ENCODE results near the gene RWDD3. TPM values are rescaled to one million over a fixed set of nuclear protein-coding genes. Genes with fewer than 3 reads are reported as not detected.

The RWDD3 gene
- total and polyA plus RNA-seq, 3 experiments from 2014 or later: 11.2 to 38.3 (median 13.0) TPM

DNA sequence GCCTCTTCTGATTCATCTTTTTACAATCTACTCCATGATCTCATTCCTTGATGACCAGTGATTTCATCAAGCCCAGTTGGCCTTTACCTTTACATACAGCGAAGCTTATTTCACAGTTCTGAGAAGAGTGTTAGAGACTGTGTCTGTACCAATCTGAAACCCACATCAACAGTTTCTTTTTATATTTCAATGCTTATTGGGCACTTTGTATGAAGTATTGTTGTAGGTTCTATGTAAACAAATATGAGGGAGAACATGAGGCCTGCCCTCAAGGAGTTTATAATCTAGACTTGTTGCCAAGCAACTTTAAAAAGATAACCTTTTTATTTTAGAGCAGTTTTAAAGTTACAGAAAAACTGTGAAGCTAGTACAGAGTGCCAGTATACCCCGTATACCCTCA lies 27.5 kb upstream of the RWDD3 start:
- DNase-seq: no peak
- no peaks in the 10 kb centered on the region for H3K9me3 ChIP-seq (ENCODE audit: low read length)
- H3K27ac ChIP-seq (ENCODE audit: low read depth, low read length): no peak overlapping the region
- H3K36me3 ChIP-seq (ENCODE audit: insufficient read depth, low read length): no peaks in the 10 kb centered on the region
- peaks cover 9 to 18% of the 10 kb centered on the region in 2 donors for H3K27me3 Mint-ChIP-seq
- peaks cover 3% of the 10 kb centered on the region for H3K27me3 ChIP-seq (ENCODE audit: insufficient read depth, low read length, poor library complexity, severe bottlenecking)
- no peaks in the 10 kb centered on the region for H3K9me3 Mint-ChIP-seq
- no peaks in the 10 kb centered on the region for H3K4me1 Mint-ChIP-seq
- H3K4me1 ChIP-seq (ENCODE audit: insufficient read depth, low read length): no peaks in the 10 kb centered on the region
- H3K27ac Mint-ChIP-seq: no peak overlapping the region
- H3K4me3 ChIP-seq (ENCODE audit: low read length): no peak overlapping the region
- no peak overlapping the region for H3K4me3 Mint-ChIP-seq
- H3K36me3 Mint-ChIP-seq: no peaks in the 10 kb centered on the region
- ChIA-PET CTCF (no interaction called here), POLR2A (no interaction called here)

DNA sequence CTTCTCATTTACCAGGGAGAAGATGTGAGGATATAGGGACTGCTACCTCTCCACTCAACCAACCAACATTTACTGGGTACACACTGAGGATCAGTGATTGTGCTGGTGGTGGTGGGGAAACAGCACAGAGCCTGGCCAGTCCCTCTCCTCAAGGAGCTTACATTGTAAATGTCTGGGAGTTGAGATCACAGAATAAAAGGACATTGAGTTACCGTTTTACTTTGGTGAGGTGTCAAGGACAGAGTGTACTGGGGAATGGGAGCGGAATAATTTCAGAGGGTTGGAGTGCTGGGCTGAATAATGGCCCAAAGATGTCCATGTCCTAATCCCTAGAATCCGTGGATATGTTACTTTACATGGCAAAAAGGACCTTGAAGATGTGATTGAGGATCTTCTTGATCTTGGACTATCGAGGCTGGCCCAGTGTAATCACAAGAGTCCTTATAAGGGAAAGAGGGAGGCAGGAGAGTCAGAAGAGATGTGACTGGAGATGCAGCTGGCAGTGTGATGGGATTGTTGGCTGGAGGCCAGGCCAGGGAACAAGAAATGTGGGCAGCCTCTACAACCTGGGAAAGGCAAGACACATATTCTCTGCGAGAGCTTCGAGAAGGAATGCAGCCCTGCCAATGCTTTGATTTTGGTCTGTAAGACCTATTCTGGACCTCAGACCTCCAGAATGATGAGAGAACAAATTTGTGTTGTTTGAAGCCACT lies 26.6 kb upstream of the RWDD3 start:
- no peaks in the 10 kb centered on the region for H3K9me3 Mint-ChIP-seq
- peaks cover 9 to 16% of the 10 kb centered on the region in 2 donors for H3K27me3 Mint-ChIP-seq
- H3K9me3 ChIP-seq (ENCODE audit: low read length): no peaks in the 10 kb centered on the region
- no peaks in the 10 kb centered on the region for H3K4me1 Mint-ChIP-seq
- H3K4me3 Mint-ChIP-seq: no peak overlapping the region
- H3K27ac ChIP-seq (ENCODE audit: low read depth, low read length): no peak overlapping the region
- no peaks in the 10 kb centered on the region for H3K36me3 Mint-ChIP-seq
- CTCF ChIA-PET: no interaction called here
- no peak for DNase-seq
- H3K27me3 ChIP-seq (ENCODE audit: insufficient read depth, low read length, poor library complexity, severe bottlenecking): peaks cover 3% of the 10 kb centered on the region
- no peak overlapping the region for H3K4me3 ChIP-seq (ENCODE audit: low read length)
- no peaks in the 10 kb centered on the region for H3K4me1 ChIP-seq (ENCODE audit: insufficient read depth, low read length)
- no peak overlapping the region for H3K27ac Mint-ChIP-seq
- no peaks in the 10 kb centered on the region for H3K36me3 ChIP-seq (ENCODE audit: insufficient read depth, low read length)
- POLR2A ChIA-PET: no interaction called here

DNA sequence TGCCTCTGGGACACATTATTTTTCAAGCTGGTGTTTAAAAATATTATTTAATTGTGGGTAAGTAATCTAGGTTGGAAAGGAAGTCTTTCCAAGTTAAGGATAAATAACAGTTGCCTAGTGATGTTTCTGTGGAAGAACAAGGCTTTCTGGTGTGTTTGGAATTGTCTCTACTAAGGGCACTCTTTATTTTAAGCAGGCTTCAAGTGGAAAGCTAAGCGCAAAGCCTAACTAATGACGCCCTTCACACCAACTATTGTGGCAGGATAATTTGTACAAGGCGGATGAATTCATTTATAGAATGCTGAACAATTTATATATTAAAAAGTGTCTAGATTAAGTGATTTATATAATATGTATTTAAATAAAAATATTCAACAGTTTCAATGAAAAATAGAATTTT lies 25.1 kb upstream of the RWDD3 start:
- DNase-seq: no peak
- Histone ChIP-seq H3K27me3 (ENCODE audit: insufficient read depth, low read length, poor library complexity, severe bottlenecking) (no peaks in the 10 kb centered on the region), H3K27ac (ENCODE audit: low read depth, low read length) (no peak overlapping the region), H3K4me1 (ENCODE audit: insufficient read depth, low read length) (no peaks in the 10 kb centered on the region), H3K4me3 (ENCODE audit: low read length) (no peak overlapping the region), H3K9me3 (ENCODE audit: low read length) (no peaks in the 10 kb centered on the region), H3K36me3 (ENCODE audit: insufficient read depth, low read length) (no peaks in the 10 kb centered on the region)
- ChIA-PET CTCF (interaction anchor here (1.3 kb wide), 1 partner anchor 25 kb away, joined by 6 read pairs; the partner anchor contains the start of gene RWDD3), POLR2A (no interaction called here)
- Mint-ChIP-seq H3K9me3 (no peaks in the 10 kb centered on the region), H3K27me3 (peaks cover 8 to 9% of the 10 kb centered on the region in 2 donors), H3K4me3 (no peak overlapping the region), H3K36me3 (peaks cover 0 to 4% (median 0%) of the 10 kb centered on the region in 3 donors), H3K27ac (no peak overlapping the region), H3K4me1 (no peaks in the 10 kb centered on the region)

DNA sequence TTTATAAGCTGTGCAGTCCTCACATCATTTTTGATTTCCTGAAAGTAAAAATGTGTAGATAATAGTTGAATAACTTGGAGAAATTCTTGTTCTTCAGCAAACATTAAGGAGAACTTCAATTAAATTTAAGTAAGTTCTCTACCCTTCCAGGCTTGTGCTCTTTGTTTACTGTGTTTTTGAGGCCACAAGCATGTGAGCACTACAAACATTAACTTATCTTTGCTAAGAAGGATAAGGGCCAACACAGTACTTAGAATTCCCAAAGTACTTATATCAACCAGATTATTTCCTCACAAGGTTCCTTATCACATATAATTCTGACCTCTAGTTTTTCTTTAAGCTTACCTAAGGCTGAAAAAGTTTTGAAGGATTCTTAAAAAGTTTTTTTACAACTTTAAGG lies 24.7 kb upstream of the RWDD3 start:
- H3K27ac ChIP-seq (ENCODE audit: low read depth, low read length): no peak overlapping the region
- no peak overlapping the region for H3K27ac Mint-ChIP-seq
- ChIA-PET POLR2A (no interaction called here), CTCF (interaction anchor here (1.3 kb wide), 1 partner anchor 24 kb away, joined by 6 read pairs; the partner anchor contains the start of gene RWDD3)
- no peaks in the 10 kb centered on the region for H3K36me3 ChIP-seq (ENCODE audit: insufficient read depth, low read length)
- no peaks in the 10 kb centered on the region for H3K27me3 ChIP-seq (ENCODE audit: insufficient read depth, low read length, poor library complexity, severe bottlenecking)
- peaks cover 0 to 4% (median 0%) of the 10 kb centered on the region in 3 donors for H3K36me3 Mint-ChIP-seq
- no peak overlapping the region for H3K4me3 ChIP-seq (ENCODE audit: low read length)
- peaks cover 7 to 9% of the 10 kb centered on the region in 2 donors for H3K27me3 Mint-ChIP-seq
- H3K4me1 Mint-ChIP-seq: no peaks in the 10 kb centered on the region
- H3K4me1 ChIP-seq (ENCODE audit: insufficient read depth, low read length): no peaks in the 10 kb centered on the region
- no peaks in the 10 kb centered on the region for H3K9me3 Mint-ChIP-seq
- H3K9me3 ChIP-seq (ENCODE audit: low read length): no peaks in the 10 kb centered on the region
- no peak for DNase-seq
- H3K4me3 Mint-ChIP-seq: no peak overlapping the region

DNA sequence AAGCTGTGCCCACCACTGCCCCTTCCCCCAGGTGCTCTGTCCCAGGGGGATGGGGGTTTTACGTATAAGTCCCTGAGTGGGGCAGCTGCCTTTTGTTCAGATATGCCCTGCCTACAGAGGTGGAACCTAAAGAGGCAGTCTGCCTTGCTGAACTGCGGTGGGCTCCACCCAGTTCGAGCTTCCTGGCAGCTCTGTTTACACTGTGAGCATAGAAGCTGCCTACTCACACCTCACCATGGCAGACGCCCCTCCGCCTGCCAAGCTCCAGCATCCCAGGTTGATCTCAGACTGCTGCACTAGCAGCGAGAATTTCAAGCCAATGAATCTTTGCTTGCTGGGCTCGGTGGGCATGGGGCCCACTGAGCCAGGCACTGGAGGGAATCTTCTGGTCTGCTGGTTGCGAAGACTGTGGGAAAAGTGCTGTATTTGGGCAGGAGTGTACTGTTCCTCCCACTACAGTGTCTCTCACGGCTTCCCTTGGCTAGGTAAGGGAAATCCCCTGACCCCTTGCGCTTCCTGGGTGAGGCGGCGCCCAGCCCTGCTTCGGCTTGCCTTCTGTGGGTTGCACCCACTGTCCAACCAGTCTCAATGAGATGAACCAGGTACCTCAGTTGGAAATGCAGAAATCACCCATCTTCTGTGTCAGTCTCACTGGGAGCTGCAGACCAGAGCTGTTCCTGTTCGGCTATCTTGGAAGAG lies 17.6 kb upstream of the RWDD3 start:
- Mint-ChIP-seq H3K27ac (no peak overlapping the region), H3K27me3 (peaks cover 12 to 46% of the 10 kb centered on the region in 2 donors), H3K4me3 (no peak overlapping the region), H3K4me1 (peaks cover 0 to 11% (median 4%) of the 10 kb centered on the region in 3 donors), H3K9me3 (peaks cover 0 to 4% (median 3%) of the 10 kb centered on the region in 5 donors), H3K36me3 (peaks cover 0 to 4% (median 0%) of the 10 kb centered on the region in 3 donors)
- ChIA-PET CTCF (interaction anchor here (1.2 kb wide), 1 partner anchor 17 kb away, joined by 4 read pairs; the partner anchor contains the start of gene RWDD3), POLR2A (no interaction called here)
- DNase-seq: no peak
- H3K4me1 ChIP-seq (ENCODE audit: insufficient read depth, low read length): no peaks in the 10 kb centered on the region
- no peaks in the 10 kb centered on the region for H3K27me3 ChIP-seq (ENCODE audit: insufficient read depth, low read length, poor library complexity, severe bottlenecking)
- H3K4me3 ChIP-seq (ENCODE audit: low read length): no peak overlapping the region
- H3K36me3 ChIP-seq (ENCODE audit: insufficient read depth, low read length): no peaks in the 10 kb centered on the region
- no peak overlapping the region for H3K27ac ChIP-seq (ENCODE audit: low read depth, low read length)
- no peaks in the 10 kb centered on the region for H3K9me3 ChIP-seq (ENCODE audit: low read length)

DNA sequence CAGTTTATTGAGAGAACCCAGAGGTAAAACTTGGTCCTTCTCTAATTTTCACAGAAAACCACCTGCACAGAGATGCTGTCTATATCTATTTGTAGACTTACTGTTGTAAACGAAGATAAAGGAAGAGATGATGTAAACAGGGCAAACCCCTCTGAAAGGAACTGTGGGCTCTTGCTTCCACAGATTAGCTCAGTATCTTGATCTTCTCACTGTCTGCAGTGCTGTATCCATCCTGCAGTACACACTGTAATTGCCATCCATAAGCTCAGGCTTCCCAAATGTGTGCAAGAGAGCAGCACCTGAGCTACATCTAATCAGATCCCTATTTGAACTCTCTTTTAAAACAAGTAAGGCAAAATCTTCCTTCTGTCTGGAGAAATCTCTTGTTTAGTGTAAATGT lies 16.6 kb upstream of the RWDD3 start:
- Mint-ChIP-seq H3K36me3 (peaks cover 0 to 4% (median 0%) of the 10 kb centered on the region in 3 donors), H3K27me3 (peaks cover 12 to 54% of the 10 kb centered on the region in 2 donors), H3K4me1 (peaks cover 0 to 11% (median 4%) of the 10 kb centered on the region in 3 donors), H3K4me3 (no peak overlapping the region), H3K27ac (no peak overlapping the region), H3K9me3 (peaks cover 0 to 4% (median 3%) of the 10 kb centered on the region in 5 donors)
- Histone ChIP-seq H3K27me3 (ENCODE audit: insufficient read depth, low read length, poor library complexity, severe bottlenecking) (no peaks in the 10 kb centered on the region), H3K4me3 (ENCODE audit: low read length) (no peak overlapping the region), H3K27ac (ENCODE audit: low read depth, low read length) (no peak overlapping the region), H3K36me3 (ENCODE audit: insufficient read depth, low read length) (no peaks in the 10 kb centered on the region), H3K9me3 (ENCODE audit: low read length) (no peaks in the 10 kb centered on the region), H3K4me1 (ENCODE audit: insufficient read depth, low read length) (no peaks in the 10 kb centered on the region)
- ChIA-PET CTCF (no interaction called here), POLR2A (no interaction called here)
- DNase-seq: no peak

DNA sequence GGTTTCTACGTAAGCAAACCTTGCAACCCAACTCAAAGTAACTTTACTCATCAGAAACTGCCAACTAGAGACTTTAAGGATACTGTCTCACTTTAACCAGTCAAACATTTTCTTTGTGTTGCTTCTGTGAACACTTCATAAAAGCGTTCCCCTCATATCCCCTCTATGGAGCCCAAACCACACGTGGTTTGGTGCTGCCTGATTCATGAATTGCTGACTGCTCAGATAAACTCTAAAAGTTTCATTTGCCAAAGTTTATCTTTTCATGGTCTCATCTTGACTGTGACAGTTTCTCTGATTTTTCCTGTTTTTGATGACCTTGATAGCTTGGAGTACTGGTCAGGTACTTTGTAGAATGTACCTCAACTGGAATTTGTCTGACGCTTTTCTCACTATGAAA lies 14.6 kb upstream of the RWDD3 start:
- CTCF ChIA-PET: no interaction called here
- H3K27ac Mint-ChIP-seq: no peak overlapping the region
- Histone ChIP-seq H3K27me3 (ENCODE audit: insufficient read depth, low read length, poor library complexity, severe bottlenecking) (no peaks in the 10 kb centered on the region), H3K27ac (ENCODE audit: low read depth, low read length) (no peak overlapping the region), H3K36me3 (ENCODE audit: insufficient read depth, low read length) (no peaks in the 10 kb centered on the region), H3K4me1 (ENCODE audit: insufficient read depth, low read length) (no peaks in the 10 kb centered on the region), H3K9me3 (ENCODE audit: low read length) (no peaks in the 10 kb centered on the region), H3K4me3 (ENCODE audit: low read length) (no peak overlapping the region)
- H3K4me1 Mint-ChIP-seq: peaks cover 0 to 11% (median 4%) of the 10 kb centered on the region in 3 donors
- peaks cover 0 to 4% (median 3%) of the 10 kb centered on the region in 5 donors for H3K9me3 Mint-ChIP-seq
- peaks cover 12 to 59% of the 10 kb centered on the region in 2 donors for H3K27me3 Mint-ChIP-seq
- POLR2A ChIA-PET: no interaction called here
- DNase-seq: no peak
- no peaks in the 10 kb centered on the region for H3K36me3 Mint-ChIP-seq
- H3K4me3 Mint-ChIP-seq: no peak overlapping the region

DNA sequence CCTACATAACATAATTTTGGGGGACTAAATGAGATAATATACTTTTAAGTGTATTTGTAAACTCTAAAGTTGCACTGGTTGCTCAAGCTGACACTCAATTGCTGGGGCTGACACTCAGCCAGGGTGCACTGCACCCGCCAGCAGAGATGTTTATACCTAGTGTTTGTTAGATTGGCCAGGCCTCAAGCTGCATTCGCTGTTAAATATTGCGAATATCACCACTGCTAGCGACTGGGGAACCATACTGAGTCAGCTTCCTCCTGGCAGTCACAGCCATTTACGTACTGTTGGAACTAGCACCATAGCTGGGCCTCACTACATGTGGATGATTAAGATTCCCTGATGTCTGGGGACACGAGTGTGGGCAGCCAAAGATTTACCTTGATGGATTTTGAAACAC lies 12.7 kb upstream of the RWDD3 start:
- Mint-ChIP-seq H3K27me3 (peaks cover 12 to 54% of the 10 kb centered on the region in 2 donors), H3K9me3 (peaks cover 0 to 4% (median 3%) of the 10 kb centered on the region in 5 donors), H3K4me1 (peaks cover 0 to 11% (median 4%) of the 10 kb centered on the region in 3 donors), H3K27ac (no peak overlapping the region), H3K36me3 (no peaks in the 10 kb centered on the region), H3K4me3 (no peak overlapping the region)
- Histone ChIP-seq H3K4me3 (ENCODE audit: low read length) (no peak overlapping the region), H3K27me3 (ENCODE audit: insufficient read depth, low read length, poor library complexity, severe bottlenecking) (no peaks in the 10 kb centered on the region), H3K4me1 (ENCODE audit: insufficient read depth, low read length) (no peaks in the 10 kb centered on the region), H3K9me3 (ENCODE audit: low read length) (no peaks in the 10 kb centered on the region), H3K27ac (ENCODE audit: low read depth, low read length) (no peak overlapping the region), H3K36me3 (ENCODE audit: insufficient read depth, low read length) (no peaks in the 10 kb centered on the region)
- no peak for DNase-seq
- POLR2A ChIA-PET: no interaction called here
- CTCF ChIA-PET: interaction anchor here (1.2 kb wide), 1 partner anchor 13 kb away, joined by 4 read pairs; the partner anchor contains the start of gene RWDD3

All from CD8-positive, alpha-beta memory T cell (primary cell).